Activated CD4-positive, alpha-beta T cell treated with anti-CD3 and anti-CD28 coated beads for 4 hours (primary cell): ENCODE measurements around the gene UBAP1.
"Not testable (repeated sequence)": the region's sequence is repeated elsewhere in the genome, so short reads cannot be mapped to it uniquely, and the experiment has no call there.

Source experiments
- DNase-seq, 2 donors: peaks; one replicate each; pipeline ENCODE4 v3.0.0-alpha.2; 2020

Gene UBAP1

DNA sequence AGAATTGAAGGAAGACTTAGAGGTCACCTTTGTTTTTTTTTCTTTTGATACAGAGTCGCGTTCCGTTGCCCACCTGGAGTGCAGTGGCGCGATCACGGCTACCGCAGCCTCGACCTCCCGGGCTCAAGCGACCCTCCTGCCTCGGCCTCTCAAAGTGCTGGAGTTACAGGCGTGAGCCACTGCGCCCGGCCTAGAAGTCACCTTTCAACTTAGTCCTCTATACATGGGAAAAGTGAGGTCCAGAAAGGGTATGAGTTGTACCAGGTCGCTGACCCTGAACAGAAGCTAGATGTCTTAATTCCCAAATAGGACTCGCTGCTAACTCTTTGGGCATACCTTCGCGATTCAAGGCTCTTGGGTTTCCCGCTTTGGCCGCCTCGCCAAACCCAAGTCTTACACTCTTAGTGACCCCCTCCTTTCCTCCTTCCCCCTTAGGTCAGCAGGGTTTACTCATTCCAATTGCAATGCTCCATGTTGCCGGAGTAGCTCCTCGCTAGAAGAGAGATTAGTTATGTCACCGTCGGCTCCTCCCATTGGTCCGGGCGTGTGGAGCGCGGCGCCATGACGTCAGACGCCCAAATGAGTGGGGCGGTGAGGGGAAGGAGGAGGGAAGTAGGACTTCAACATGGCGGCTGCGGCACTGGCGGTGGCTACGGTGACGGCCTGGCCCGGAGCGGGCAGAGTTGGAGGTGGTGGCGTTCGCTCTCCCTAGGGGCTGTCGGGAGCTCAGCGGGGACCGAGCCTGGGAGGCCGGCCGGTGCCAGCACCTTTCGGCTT lies at the start of gene UBAP1:
UBAP1 (plus strand) TSS at position 608 of the 777 bp plus-strand sequence. CDS start 41,872 bp downstream, outside the sequence.
- DNase-seq: peak; percentile 92 to 95

DNA sequence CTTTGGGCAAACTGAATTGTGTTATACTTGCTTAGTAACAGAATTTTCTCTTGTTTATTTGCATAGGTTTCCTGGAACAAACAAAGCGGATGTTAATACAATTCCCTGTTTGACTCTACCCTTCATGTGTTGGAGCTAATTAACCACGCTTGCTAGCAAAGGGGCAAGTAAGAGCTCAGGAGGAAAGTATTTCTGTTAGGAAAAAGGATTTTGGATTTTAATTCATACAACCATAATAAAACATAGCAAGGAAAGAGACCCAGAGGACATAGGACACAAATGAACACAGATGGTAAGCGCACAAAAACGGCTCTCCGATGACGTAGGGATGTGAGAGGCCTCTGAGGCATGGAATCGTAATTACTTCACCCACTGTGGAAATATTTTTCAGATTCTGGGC lies 47.3 kb upstream of the UBAP1 start:
- DNase-seq: no peak

DNA sequence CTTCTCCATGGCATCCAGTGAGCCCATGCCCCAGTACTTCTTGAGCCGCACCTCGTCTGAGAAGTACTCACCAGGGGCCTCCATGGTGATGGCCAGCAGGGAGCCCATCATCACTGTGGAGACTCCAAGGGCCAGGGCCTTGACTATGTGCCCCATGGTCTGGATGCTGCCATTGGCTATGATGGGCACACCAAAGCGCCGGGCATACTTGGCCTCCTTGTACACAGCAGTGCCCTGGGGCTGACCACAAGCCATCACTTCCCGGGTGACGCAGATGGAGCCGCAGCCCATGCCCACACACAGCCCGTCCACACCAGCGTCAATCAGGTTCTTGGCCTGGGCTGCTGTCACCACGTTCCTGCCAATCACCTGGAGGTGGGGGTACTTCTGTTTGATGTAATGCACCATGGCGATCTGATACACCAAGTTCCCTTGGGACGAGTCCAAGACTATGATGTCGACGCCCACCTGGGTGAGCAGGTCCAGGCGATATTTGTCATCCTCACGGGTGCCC lies 45.4 kb upstream of the UBAP1 start:
- no peak for DNase-seq

DNA sequence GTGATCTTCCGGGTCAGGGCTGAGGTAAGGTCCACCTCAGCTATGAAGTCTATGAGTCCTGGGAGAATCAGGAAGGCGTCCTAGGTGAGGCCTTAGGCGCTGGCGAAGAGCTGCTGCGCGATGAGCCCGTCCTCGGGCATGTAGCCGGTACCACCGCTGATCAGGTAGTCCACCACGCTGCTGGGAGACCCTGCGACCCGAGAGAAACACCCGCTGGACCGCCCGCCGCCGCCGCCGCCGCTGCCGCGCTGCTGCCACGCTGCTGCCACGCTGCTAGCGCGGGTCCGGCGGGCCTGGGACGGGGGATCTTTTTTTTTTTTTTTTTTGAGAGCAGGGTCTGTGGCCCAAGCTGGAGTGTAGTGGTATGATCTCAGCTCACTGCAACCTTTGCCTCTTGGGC lies 44.3 kb upstream of the UBAP1 start:
- no peak for DNase-seq

DNA sequence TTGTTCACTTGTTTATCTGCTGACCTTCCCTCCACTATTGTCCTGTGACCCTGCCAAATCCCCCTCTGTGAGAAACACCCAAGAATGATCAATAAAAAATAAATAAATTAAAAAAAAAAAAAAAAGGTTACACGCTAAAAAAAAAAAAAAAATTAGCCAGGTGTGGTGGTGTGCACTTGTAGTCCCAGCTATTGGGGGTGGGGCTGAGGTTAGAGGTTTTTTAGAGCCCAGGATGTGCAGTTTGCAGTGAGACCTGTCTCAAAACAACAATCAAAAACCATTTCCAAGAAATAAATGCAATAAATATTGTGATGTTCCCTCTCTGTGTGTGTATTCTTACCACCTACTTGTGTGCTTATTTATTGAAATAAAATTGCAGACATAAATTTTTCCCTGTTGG lies 40.2 kb upstream of the UBAP1 start:
- not testable (repeated sequence) for DNase-seq

DNA sequence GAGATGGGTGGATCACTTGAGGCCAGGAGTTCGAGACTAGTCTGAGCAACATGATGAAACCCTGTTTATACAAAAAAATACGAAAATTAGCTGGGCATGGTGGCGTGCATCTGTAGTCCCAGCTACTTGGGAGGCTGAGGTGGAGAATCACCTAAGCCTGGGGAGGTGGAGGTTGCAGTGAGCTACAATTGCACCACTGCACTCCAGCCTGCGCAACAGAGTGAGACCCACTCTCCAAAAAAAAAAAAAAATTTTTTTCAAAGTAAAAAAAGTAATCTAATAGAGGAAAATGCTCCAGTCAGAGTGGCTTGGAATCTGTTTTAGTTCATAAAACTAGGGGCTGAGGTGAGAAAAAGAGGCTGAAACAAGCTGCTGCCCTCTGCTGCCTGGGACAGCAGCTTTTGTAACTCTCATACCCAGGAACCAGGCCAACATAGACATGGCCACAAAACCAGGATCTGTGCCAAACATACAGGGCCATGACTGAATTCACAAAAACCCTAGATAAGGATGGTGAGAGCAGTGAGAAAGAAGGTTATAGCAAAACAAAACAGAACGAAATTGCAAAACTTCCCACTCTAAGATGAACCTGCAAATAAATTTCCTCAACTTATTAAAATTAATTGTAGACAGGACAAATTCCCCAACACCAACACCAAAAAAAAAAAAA lies 39.2 kb upstream of the UBAP1 start:
- DNase-seq: no peak

DNA sequence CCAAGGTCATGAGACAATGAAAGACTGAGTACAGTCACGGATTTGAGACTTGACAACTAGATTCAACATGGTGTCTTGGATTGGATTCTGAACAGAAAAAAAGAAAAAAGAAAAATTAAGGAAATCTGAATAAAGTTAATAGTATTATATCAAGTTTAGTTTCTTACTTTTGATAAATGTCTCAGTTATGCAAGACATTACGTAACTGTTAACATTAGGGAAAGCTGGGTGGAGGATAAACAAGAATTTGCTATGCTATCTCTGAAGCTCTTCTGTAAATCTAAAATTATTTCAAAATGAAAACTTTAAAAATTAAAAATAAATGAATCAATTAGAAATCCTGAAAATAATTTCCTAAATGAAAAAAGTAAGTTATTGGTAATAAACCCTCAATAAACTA lies 38.0 kb upstream of the UBAP1 start:
- no peak for DNase-seq

DNA sequence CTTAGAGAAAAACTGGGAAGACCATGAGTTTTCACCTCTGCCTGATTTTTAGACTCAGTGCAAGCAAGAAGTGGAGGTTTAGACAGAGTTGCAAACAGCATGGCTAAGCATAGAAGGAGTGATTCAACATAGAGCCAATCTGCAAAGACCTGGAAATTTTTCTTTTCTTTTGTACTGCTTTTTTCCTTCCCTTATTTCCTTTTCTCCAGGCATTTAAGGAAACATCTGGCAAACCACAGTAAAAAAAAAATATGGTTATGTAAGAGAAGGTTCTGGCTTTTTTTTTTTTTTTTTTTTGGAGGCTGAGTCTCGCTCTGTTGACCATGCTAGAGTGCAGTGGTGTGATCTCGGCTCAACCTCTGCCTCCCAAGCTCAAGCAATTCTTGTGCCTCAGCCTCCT lies 35.7 kb upstream of the UBAP1 start:
- no peak for DNase-seq

DNA sequence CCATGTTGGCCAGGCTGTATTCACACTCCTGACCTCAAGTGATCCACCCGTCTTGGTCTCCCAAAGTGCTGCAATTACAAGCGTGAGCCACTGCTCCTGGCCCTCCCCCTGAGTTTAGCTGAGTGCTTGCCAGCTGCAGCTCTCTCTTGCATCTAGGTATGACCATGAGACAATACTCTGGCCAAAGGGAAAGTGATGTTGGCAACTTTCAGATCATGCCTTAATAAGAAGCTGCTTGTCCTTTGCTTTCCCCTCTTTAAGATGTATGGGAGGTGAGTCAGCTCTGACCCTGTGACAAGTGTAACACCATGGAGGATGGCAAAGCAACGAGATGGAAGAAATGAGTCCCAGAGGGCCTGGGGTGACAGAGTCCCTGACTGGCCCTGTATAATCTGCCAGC lies 33.7 kb upstream of the UBAP1 start:
- no peak for DNase-seq

DNA sequence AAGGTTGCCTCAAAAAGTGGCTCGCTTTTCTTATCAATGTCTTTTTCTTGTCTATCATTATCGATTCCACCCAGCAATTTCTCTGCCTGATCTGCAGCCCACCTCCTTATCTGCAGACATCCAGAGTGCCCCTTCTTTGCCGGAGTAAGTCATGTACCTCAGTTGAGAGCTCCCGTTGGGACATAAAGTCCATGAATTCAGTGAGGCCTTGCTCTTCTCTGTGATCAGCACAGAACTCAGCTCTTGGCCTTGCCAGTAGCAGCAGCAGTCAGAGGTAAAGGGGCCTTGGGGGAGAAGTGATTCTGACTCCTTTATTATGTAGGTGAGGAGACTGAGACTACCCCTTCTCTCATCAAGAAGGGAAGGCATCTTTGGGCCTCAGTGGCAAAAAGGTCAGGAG lies 27.4 kb upstream of the UBAP1 start:
- no peak for DNase-seq

DNA sequence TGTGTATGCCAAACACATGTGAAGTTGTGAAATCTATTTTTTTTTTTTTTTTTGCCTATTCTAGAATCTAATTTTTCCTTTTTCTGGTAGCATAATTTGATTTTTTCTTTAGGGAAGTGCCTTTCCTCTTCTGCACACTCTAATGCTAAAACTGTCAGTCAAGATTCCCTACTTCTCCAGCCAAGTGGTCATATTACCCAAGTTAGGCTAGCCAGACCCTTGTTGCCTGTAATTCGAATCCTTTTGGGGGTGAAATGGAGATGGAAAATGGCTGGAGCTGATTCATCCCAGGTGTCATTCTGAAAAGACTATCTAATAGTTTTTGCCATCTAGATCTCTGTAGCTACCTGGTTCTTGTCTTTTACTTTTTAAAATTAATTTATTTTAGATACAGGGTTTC lies 24.8 kb upstream of the UBAP1 start:
- DNase-seq: no peak

DNA sequence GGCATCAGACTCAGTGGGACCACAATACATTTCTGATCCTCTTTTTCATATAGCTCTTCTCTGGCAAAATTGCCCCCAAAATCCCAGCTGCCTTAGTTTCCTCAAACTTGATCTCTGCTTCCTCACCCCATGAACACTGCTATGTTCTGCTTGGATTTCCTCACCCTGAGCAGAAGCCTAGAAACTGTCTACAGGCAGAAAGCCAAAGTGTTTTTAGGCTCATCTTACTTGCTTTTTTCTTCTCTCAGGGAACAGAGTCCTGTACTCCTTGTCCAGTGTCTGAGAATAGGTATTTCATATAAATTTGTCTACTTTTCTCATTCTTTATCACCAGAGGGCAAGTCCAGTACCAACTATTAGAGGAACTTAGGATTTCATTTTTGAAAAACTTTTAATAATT lies 21.5 kb upstream of the UBAP1 start:
- no peak for DNase-seq

DNA sequence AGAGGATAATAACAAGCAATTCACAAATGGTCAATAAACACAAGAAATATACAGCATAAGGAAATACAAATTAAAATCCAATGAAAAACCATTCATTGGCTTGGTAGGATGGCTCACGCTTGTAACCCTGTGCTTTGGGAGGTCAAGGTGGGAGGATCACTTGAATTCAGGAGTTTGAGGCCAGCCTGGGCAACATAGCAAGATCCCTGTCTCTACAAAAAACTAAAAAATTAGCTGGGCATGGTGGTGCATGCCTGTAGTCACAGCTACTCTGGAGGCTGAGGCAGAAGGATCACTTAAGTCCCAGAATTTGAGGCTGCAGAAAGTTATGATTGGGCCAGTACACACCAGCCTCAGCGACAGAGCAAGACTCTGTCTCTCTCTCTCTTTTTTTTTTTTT lies 20.9 kb upstream of the UBAP1 start:
- DNase-seq: no peak

DNA sequence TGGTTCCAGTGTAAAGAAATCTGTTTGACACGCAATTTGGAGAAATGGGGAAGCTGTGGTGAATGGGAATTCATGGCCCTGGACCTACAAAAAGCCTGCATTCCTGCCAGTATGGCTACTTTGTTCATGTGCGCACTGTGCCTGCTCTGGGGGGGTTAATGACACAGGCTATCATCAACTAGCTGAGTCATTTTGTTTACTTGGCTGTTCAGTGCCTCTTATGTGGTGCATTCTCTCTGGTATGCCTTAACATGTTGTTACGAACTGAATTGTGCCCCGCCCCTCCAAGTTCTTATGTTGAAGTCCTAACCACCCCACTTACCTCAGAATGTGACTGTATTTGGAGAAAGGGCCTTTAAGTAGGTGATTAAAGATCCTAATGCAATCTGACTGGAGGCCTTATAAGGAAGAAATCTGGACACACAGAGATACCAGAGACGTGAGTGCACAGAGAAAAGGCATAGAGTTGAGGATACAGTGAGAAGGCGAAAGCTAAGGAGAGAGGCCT lies 20.4 kb upstream of the UBAP1 start:
- no peak for DNase-seq

DNA sequence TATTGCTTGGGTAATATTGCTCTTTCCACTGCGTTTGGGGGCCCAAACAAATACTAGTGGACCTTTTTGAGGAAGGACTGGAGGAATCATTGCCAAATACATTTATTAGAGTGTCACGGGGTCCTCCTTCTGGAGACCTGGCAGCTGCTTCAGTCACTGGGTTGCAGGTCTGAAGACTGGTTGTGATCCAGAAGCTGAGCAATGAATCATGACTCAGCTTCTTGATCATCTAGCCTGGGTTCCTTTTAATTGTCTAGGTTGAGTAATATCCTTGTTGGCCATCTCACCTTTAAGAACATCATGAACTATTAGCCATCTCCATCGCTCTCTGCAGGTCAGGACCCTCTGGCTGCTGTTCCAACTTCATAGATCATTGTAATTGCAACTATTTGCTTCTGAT lies 15.4 kb upstream of the UBAP1 start:
- DNase-seq: no peak

DNA sequence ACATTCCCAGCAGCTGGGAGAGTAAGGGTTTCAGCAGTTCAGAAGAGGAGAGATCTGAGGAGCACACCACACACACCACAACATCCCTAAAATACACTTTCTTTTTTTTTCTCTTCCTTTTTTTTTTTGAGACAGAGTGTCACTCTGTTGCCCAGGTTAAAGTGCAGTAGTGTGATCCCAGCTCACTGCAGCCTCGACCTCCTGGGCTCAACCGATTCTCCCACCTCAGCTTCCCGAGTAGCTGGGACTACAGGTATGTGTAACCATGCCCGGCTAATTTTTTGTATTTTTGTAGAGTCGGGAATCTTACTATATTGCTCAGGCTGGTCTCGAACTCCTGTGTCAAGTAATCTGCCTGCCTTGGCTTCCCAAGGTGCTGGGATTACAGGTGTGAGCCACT lies 9.7 kb upstream of the UBAP1 start:
- DNase-seq: no peak

DNA sequence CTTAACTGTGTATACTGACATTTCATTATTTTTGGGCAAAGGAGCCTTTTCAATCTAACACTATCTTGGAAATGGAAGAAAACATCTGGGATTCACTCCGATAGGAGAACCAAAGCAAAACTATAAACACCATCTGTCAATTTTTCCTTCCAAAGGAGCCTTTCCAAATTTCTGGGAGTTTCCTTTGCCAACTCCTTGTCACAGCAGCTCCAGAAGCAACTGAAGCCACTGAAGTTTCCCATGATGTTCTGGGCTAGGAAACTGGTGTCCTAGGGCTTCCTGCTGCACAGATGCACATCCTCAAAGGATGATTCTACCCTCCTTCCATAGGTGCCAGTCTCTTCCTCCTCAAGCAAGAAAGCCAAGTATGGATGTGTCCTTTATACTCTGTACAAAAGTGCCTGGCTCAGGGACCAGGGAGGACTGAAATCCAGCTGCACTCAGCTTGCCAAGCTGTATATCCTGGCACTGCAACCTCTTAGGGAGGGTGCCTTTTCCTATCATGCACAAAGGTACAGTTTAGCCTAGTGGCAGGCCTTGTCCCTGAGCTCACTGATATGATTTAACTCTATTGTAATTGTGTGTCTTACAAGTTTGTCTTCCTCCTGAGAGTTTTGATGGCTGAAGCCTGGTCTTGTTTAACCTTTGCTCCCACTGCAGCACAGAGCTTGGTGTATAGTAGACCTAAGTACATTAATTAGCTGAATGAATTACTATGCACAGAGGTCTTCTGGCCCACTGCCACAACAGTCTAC lies 8.4 kb upstream of the UBAP1 start:
- DNase-seq: no peak

DNA sequence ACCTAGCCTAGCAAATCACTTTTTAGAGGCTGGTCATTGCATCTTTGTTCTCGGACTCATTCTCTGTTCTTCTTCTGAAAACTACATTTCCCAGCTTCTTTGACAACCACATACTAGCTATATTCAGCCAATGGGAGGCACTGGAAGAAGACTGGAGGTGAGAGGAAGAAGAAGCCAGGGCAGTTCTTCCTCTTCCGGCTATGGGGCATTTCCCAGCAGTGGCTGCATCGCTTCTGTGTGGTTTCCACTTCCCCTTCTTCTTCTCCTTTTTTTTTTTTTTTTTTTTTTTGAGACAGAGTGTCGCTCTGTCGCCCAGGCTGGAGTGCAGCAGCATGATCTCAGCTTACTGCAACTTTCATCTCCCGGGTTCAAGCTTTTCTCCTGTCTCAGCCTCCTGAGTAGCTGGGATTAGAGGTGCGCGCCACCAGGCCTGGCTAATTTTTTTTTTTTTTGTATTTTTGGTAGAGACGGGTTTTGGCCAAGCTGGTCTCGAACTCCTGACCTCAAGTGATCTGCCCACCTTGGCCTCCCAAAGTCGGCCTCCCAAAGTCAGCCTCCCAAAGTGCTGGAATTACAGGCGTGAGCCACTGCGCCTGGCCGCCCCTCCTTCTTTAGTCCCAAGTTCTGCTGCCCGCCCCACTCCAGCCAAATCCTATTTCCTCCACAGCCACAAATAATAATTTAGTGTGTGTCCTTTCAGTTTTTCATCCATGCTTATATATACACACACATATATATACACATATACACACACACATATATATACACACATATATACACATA lies 6.9 kb upstream of the UBAP1 start:
- peak; percentile 29 to 35 for DNase-seq

DNA sequence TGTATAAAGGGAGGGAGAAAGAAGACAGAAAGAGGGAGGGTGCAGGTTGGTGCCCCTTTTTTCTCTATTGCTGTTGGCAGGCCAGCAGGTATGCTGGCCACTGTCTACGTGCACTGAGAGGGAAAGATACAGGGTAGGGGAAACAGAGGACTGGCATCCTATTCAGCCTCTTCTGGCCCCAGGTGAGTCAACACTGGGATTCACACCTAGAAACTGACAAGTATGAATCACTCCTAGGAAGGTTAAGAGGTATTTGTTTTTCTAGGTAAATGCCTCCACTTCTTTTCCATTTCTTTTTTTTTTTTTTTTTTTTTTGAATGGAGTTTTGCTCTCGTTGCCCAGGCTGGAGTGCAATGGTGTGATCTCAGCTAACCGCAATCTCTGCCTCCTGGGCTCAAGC lies 2.8 kb upstream of the UBAP1 start:
- DNase-seq: no peak

DNA sequence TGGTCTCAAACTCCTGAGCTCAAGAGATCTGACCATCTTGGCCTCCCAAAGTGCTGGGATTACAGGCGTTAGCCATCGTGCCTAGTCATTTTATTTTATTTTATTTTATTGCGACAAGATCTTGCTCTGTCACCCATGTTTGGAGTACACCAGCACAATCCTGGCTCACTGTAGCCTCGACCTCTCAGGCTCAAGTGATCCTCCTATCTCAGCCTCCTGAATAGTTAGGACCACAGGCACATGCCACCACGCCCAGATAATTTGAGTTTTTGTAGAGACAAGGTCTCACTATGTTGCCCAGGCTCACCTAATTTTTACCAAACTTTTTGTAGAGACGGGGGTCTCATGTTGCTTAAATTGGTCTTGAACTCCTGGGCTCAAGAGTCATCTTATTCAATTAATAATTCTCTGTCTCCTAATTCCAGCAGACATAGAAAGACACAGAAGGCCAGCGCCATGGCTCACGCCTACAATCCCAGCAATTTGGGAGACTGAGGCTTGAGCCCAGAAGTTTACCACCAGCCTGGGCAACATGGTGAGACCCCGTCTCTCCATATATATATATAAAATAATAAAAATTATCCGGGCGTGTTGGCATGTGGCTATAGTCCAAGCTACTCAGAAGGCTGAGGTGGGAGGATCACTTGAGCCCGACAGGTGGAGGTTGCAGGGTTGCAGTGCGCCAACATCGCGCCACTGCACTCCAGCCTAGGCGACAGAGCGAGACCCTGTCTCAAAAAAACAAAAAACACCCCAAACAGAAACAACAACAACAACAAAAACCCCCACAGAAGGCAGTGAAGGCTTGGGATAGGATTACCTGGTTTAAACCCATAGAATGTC lies 1.0 kb upstream of the UBAP1 start:
- DNase-seq: no peak

DNA sequence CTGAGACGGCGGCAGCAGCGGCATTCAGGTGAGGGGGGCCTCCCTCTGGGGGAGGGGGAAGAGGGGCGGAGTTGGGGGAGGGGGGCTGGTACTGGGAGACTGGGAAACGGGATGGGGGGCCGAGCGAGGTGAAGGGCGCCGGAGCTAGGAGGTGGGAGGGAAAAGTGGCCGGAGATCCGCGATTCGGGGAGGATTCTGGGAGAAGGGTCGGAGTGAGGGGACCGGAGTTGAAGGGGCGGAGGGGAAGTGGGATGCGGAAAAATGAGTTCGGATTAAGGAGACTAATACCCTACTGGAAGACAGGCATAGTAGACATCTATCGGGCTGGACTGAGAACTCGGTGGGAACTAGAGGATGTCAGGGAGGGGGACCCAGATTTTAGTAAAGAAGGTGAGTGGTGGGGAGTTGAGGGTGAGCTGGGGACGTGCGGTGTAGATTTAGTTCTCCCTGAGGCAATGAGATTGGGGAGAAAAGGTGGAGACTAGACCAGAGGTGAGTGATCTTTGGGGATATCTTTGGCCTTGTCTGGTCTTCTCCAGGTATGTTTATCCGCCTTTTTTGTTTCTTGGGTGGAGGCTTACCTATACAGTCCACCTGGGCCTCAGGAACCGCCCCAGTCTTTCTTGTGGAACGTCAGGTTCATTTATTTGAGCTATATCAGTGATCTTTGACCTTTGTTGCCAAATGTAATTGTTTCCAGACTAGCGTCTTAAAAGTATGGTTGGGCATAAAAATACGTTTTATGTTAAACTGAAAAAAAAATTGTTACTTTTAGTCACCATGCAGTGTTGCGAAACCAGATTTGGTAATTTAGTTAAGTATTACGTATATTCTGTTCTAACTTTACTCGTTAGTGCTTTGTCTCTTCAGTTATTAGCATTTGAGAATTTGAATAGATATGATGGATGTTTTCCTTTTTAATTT lies 632 bp downstream of the UBAP1 start:
- DNase-seq: no peak
